ENCODE data around the gene TCF4.

TCF4 gene

GRCh38 chr18:55400081-55400480, 187.9 kb downstream of the TCF4 start:
- H3K4me3 ChIP-seq (ENCODE audit: control insufficient read depth in 1 of 7, extremely low read depth in 1 of 7, insufficient read depth in 4 of 7, low read depth in 2 of 7, low read length in 6 of 7) = no peak overlapping the region

GRCh38 chr18:55398858-55399257, 189.1 kb downstream of the TCF4 start:
- POLR2A ChIA-PET = interaction anchor here (0.6 kb wide), 1 partner anchor 45 kb away, joined by 3 read pairs; no protein-coding TSS in a partner anchor
- CTCF ChIA-PET = interaction anchor here (1.8 kb wide), 1 partner anchor 17 kb away, joined by 4 read pairs; no protein-coding TSS in a partner anchor
- H3K27me3 ChIP-seq (replicated peaks in 2 of 5; ENCODE audit: control insufficient read depth in 4 of 5, insufficient read depth in 5 of 5, low read length in 4 of 5) = no peaks in the 10 kb centered on the region
- no peak overlapping the region for H3K4me3 ChIP-seq (ENCODE audit: control insufficient read depth in 1 of 7, extremely low read depth in 1 of 7, insufficient read depth in 4 of 7, low read depth in 2 of 7, low read length in 6 of 7)
- H3K4me1 ChIP-seq (ENCODE audit: control extremely low read depth in 1 of 4, control insufficient read depth in 4 of 4, insufficient read depth in 4 of 4, low read length in 3 of 4) = peaks cover 0 to 30% (median 11%) of the 10 kb centered on the region in 4 experiments
- peaks cover 0 to 6% (median 0%) of the 10 kb centered on the region in 4 experiments for H3K36me3 ChIP-seq (ENCODE audit: control insufficient read depth in 4 of 4, insufficient read depth in 4 of 4, low read length in 3 of 4)
- H3K27ac ChIP-seq (ENCODE audit: insufficient read depth in 1 of 2, low read depth in 1 of 2, low read length in 2 of 2, poor library complexity in 1 of 2, severe bottlenecking in 2 of 2) = no peak overlapping the region
- H3K9me3 ChIP-seq (ENCODE audit: control extremely low read depth in 1 of 5, control insufficient read depth in 4 of 5, insufficient read depth in 2 of 5, low read depth in 1 of 5, low read length in 4 of 5) = no peaks in the 10 kb centered on the region
- WGBS (ENCODE audit: insufficient coverage) = 100% methylated on average over 2 of the region's 6 CpGs
- no peak for DNase-seq

More at GRCh38 chr18:55400081-55400480, 187.9 kb downstream of the TCF4 start:
- CTCF ChIA-PET = interaction anchor here (1.0 to 1.2 kb wide), 2 partner anchors 12 to 14 kb away, joined by 3 to 4 read pairs; no protein-coding TSS in a partner anchor
- WGBS (ENCODE audit: insufficient coverage) = no CpG with 5 or more reads among the region's 2 CpGs
- peaks cover 0 to 30% (median 11%) of the 10 kb centered on the region in 4 experiments for H3K4me1 ChIP-seq (ENCODE audit: control extremely low read depth in 1 of 4, control insufficient read depth in 4 of 4, insufficient read depth in 4 of 4, low read length in 3 of 4)
- POLR2A ChIA-PET = no interaction called here
- H3K27ac ChIP-seq (ENCODE audit: insufficient read depth in 1 of 2, low read depth in 1 of 2, low read length in 2 of 2, poor library complexity in 1 of 2, severe bottlenecking in 2 of 2) = no peak overlapping the region
- DNase-seq = no peak
- peaks cover 0 to 6% (median 0%) of the 10 kb centered on the region in 4 experiments for H3K36me3 ChIP-seq (ENCODE audit: control insufficient read depth in 4 of 4, insufficient read depth in 4 of 4, low read length in 3 of 4)
- H3K27me3 ChIP-seq (replicated peaks in 2 of 5; ENCODE audit: control insufficient read depth in 4 of 5, insufficient read depth in 5 of 5, low read length in 4 of 5) = no peaks in the 10 kb centered on the region
- H3K9me3 ChIP-seq (ENCODE audit: control extremely low read depth in 1 of 5, control insufficient read depth in 4 of 5, insufficient read depth in 2 of 5, low read depth in 1 of 5, low read length in 4 of 5) = no peaks in the 10 kb centered on the region

GRCh38 chr18:55396979-55397378, 191.0 kb downstream of the TCF4 start:
- no CpG with 5 or more reads among the region's 2 CpGs for WGBS (ENCODE audit: insufficient coverage)
- Histone ChIP-seq H3K4me3 (ENCODE audit: control insufficient read depth in 1 of 7, extremely low read depth in 1 of 7, insufficient read depth in 4 of 7, low read depth in 2 of 7, low read length in 6 of 7) (no peak overlapping the region), H3K4me1 (ENCODE audit: control extremely low read depth in 1 of 4, control insufficient read depth in 4 of 4, insufficient read depth in 4 of 4, low read length in 3 of 4) (peaks cover 0 to 21% (median 8%) of the 10 kb centered on the region in 4 experiments), H3K27ac (ENCODE audit: insufficient read depth in 1 of 2, low read depth in 1 of 2, low read length in 2 of 2, poor library complexity in 1 of 2, severe bottlenecking in 2 of 2) (no peak overlapping the region), H3K9me3 (ENCODE audit: control extremely low read depth in 1 of 5, control insufficient read depth in 4 of 5, insufficient read depth in 2 of 5, low read depth in 1 of 5, low read length in 4 of 5) (no peaks in the 10 kb centered on the region), H3K27me3 (replicated peaks in 2 of 5; ENCODE audit: control insufficient read depth in 4 of 5, insufficient read depth in 5 of 5, low read length in 4 of 5) (no peaks in the 10 kb centered on the region), H3K36me3 (ENCODE audit: control insufficient read depth in 4 of 4, insufficient read depth in 4 of 4, low read length in 3 of 4) (peaks cover 0 to 5% (median 0%) of the 10 kb centered on the region in 4 experiments)
- CTCF ChIA-PET = interaction anchor here (0.9 to 1.8 kb wide), 5 partner anchors 12 to 53 kb away, joined by 3 to 5 read pairs (median 3); no protein-coding TSS in a partner anchor
- POLR2A ChIA-PET = no interaction called here
- no peak for DNase-seq

GRCh38 chr18:55396267-55396905, 191.6 kb downstream of the TCF4 start:
- CTCF ChIA-PET = interaction anchor here (0.6 to 1.3 kb wide), 3 partner anchors 11 to 53 kb away, joined by 3 to 5 read pairs (median 4); no protein-coding TSS in a partner anchor
- no peaks in the 10 kb centered on the region for H3K9me3 ChIP-seq (ENCODE audit: control extremely low read depth in 1 of 5, control insufficient read depth in 4 of 5, insufficient read depth in 2 of 5, low read depth in 1 of 5, low read length in 4 of 5)
- POLR2A ChIA-PET = no interaction called here
- no peaks in the 10 kb centered on the region for H3K27me3 ChIP-seq (replicated peaks in 2 of 5; ENCODE audit: control insufficient read depth in 4 of 5, insufficient read depth in 5 of 5, low read length in 4 of 5)
- no peak overlapping the region for H3K27ac ChIP-seq (ENCODE audit: insufficient read depth in 1 of 2, low read depth in 1 of 2, low read length in 2 of 2, poor library complexity in 1 of 2, severe bottlenecking in 2 of 2)
- H3K4me3 ChIP-seq (ENCODE audit: control insufficient read depth in 1 of 7, extremely low read depth in 1 of 7, insufficient read depth in 4 of 7, low read depth in 2 of 7, low read length in 6 of 7) = no peak overlapping the region
- peaks cover 0 to 15% (median 7%) of the 10 kb centered on the region in 4 experiments for H3K4me1 ChIP-seq (ENCODE audit: control extremely low read depth in 1 of 4, control insufficient read depth in 4 of 4, insufficient read depth in 4 of 4, low read length in 3 of 4)
- no peak for DNase-seq
- 100% methylated on average over 3 of the region's 3 CpGs for WGBS (ENCODE audit: insufficient coverage)
- peaks cover 0 to 3% (median 0%) of the 10 kb centered on the region in 4 experiments for H3K36me3 ChIP-seq (ENCODE audit: control insufficient read depth in 4 of 4, insufficient read depth in 4 of 4, low read length in 3 of 4)

- no peaks in the 10 kb centered on the region for H3K9me3 ChIP-seq (ENCODE audit: control extremely low read depth in 1 of 5, control insufficient read depth in 4 of 5, insufficient read depth in 2 of 5, low read depth in 1 of 5, low read length in 4 of 5)
- POLR2A ChIA-PET = no interaction called here
- DNase-seq = peak in 2 of 3 donors; percentile 24 to 33
- CTCF ChIA-PET = interaction anchor here (0.6 to 1.3 kb wide), 3 partner anchors 10 to 52 kb away, joined by 3 to 5 read pairs (median 4); no protein-coding TSS in a partner anchor
- H3K4me1 ChIP-seq (ENCODE audit: control extremely low read depth in 1 of 4, control insufficient read depth in 4 of 4, insufficient read depth in 4 of 4, low read length in 3 of 4) = peaks cover 0 to 13% (median 7%) of the 10 kb centered on the region in 4 experiments
- no peak overlapping the region for H3K27ac ChIP-seq (ENCODE audit: insufficient read depth in 1 of 2, low read depth in 1 of 2, low read length in 2 of 2, poor library complexity in 1 of 2, severe bottlenecking in 2 of 2)
- H3K4me3 ChIP-seq (ENCODE audit: control insufficient read depth in 1 of 7, extremely low read depth in 1 of 7, insufficient read depth in 4 of 7, low read depth in 2 of 7, low read length in 6 of 7) = no peak overlapping the region
- 95% methylated on average over 2 of the region's 6 CpGs for WGBS (ENCODE audit: insufficient coverage)
- no peaks in the 10 kb centered on the region for H3K27me3 ChIP-seq (replicated peaks in 2 of 5; ENCODE audit: control insufficient read depth in 4 of 5, insufficient read depth in 5 of 5, low read length in 4 of 5)
- peaks cover 0 to 3% (median 0%) of the 10 kb centered on the region in 4 experiments for H3K36me3 ChIP-seq (ENCODE audit: control insufficient read depth in 4 of 4, insufficient read depth in 4 of 4, low read length in 3 of 4)
Measured at GRCh38 chr18:55395799-55396198, 192.2 kb downstream of the TCF4 start.

- H3K27me3 ChIP-seq (replicated peaks in 2 of 5; ENCODE audit: control insufficient read depth in 4 of 5, insufficient read depth in 5 of 5, low read length in 4 of 5) = no peaks in the 10 kb centered on the region
- peaks cover 0 to 6% (median 3%) of the 10 kb centered on the region in 4 experiments for H3K36me3 ChIP-seq (ENCODE audit: control insufficient read depth in 4 of 4, insufficient read depth in 4 of 4, low read length in 3 of 4)
- peaks cover 0 to 8% (median 5%) of the 10 kb centered on the region in 4 experiments for H3K4me1 ChIP-seq (ENCODE audit: control extremely low read depth in 1 of 4, control insufficient read depth in 4 of 4, insufficient read depth in 4 of 4, low read length in 3 of 4)
- H3K9me3 ChIP-seq (ENCODE audit: control extremely low read depth in 1 of 5, control insufficient read depth in 4 of 5, insufficient read depth in 2 of 5, low read depth in 1 of 5, low read length in 4 of 5) = no peaks in the 10 kb centered on the region
- 89% methylated on average over 1 of the region's 4 CpGs for WGBS (ENCODE audit: insufficient coverage)
- DNase-seq = no peak
- ChIA-PET POLR2A (interaction anchor here (0.7 kb wide), 1 partner anchor 1201 kb away, joined by 3 read pairs; no protein-coding TSS in a partner anchor), CTCF (no interaction called here)
- no peak overlapping the region for H3K4me3 ChIP-seq (ENCODE audit: control insufficient read depth in 1 of 7, extremely low read depth in 1 of 7, insufficient read depth in 4 of 7, low read depth in 2 of 7, low read length in 6 of 7)
- H3K27ac ChIP-seq (ENCODE audit: insufficient read depth in 1 of 2, low read depth in 1 of 2, low read length in 2 of 2, poor library complexity in 1 of 2, severe bottlenecking in 2 of 2) = no peak overlapping the region
Measured at GRCh38 chr18:55390898-55391297, 197.1 kb downstream of the TCF4 start.
